ENCODE data around the gene HMGCL.

The HMGCL gene

DNA sequence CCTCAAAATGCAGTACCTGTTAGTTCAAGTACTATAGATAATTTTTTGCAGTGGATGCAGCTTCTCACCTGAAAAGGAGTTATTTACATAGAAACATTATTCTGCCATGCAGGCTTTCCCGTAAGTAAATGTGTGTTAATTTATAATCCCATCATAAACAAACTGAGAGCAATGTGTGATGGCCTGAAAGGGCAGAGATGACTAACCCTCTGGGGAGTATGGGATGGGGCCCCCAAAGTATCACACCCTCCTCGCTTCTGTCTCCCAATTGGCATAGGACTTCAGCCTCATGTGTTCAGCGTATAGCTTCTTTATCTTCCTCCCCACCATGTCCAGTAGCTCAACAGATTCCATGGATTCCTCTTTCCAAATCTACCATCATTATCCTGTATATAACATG lies 7.6 kb downstream of the HMGCL start:
- Histone ChIP-seq H3K9me3 (ENCODE audit: control insufficient read depth, insufficient read depth, low read depth, low read length) (no peaks in the 10 kb centered on the region), H3K27ac (ENCODE audit: extremely low read depth, low read depth, low read length) (no peak overlapping the region), H3K4me3 (ENCODE audit: low read depth, low read length) (no peak overlapping the region), H3K36me3 (ENCODE audit: control insufficient read depth in 2 of 2, insufficient read depth in 1 of 2, low read length in 2 of 2) (peaks cover 0 to 54% of the 10 kb centered on the region in 2 experiments; a peak in 1 of 3 replicates), H3K4me1 (ENCODE audit: control insufficient read depth, insufficient read depth, low read length) (no peaks in the 10 kb centered on the region)
- ChIA-PET CTCF (interaction anchor here (0.6 to 1.0 kb wide), 3 partner anchors 8 to 46 kb away, joined by 3 read pairs; no protein-coding TSS in a partner anchor), POLR2A (no interaction called here)
- TF ChIP-seq ZNF660 (tag by site-specific recombination; IDR thresholded peaks at IDR 0.05) (no peak), ZNF121 (tag by site-specific recombination; IDR thresholded peaks at IDR 0.05) (no peak), ZNF530 (tag by site-specific recombination; IDR thresholded peaks at IDR 0.05; ENCODE audit: low read depth) (no peak)

DNA sequence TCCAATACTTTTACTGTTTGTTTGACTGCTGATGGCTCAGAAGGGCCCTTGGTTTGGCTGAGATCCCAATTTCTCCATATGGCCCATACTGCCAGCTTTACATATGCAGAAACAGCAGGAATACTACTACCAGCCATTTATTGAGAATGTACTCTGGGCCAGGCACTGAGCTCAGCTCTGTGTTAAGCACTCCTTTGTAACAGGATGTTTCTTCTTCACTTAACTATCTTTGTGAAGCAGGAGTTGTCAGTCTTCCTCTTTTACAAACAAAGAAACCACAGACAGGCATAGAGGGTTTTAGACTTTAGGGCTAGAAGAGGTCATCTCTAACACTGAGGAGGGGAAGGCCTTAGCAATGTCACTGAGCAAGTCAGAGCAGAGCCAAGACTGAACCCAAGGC lies 8.3 kb downstream of the HMGCL start:
- TF ChIP-seq ZNF24 (tag by site-specific recombination; IDR thresholded peaks at IDR 0.05) (no peak), ZNF133 (tag by site-specific recombination; IDR thresholded peaks at IDR 0.05) (no peak), GLIS1 (tag by site-specific recombination; IDR thresholded peaks at IDR 0.05) (no peak), ZNF341 (tag by site-specific recombination; IDR thresholded peaks at IDR 0.05; ENCODE audit: low read depth) (no peak), ZNF670 (tag by site-specific recombination; IDR thresholded peaks at IDR 0.05; ENCODE audit: low read depth) (no peak), ZEB2 (tag by site-specific recombination; IDR thresholded peaks at IDR 0.05) (no peak), ZNF677 (tag by site-specific recombination; IDR thresholded peaks at IDR 0.05) (no peak), ZNF548 (tag by site-specific recombination; IDR thresholded peaks at IDR 0.05) (no peak), ZNF585B (tag by site-specific recombination; IDR thresholded peaks at IDR 0.05) (no peak), ZNF239 (tag by site-specific recombination; IDR thresholded peaks at IDR 0.05) (no peak), ZNF473 (tag by site-specific recombination; IDR thresholded peaks at IDR 0.05) (no peak), ZBTB20 (tag by site-specific recombination; IDR thresholded peaks at IDR 0.05) (no peak), KLF9 (tag by site-specific recombination; IDR thresholded peaks at IDR 0.05; ENCODE audit: low read depth) (no peak), ZNF423 (tag by site-specific recombination; IDR thresholded peaks at IDR 0.05) (no peak), GLI2 (tag by site-specific recombination; IDR thresholded peaks at IDR 0.05; ENCODE audit: borderline replicate concordance, low read depth) (no peak)
- TF ChIP-seq, protein P1, sequence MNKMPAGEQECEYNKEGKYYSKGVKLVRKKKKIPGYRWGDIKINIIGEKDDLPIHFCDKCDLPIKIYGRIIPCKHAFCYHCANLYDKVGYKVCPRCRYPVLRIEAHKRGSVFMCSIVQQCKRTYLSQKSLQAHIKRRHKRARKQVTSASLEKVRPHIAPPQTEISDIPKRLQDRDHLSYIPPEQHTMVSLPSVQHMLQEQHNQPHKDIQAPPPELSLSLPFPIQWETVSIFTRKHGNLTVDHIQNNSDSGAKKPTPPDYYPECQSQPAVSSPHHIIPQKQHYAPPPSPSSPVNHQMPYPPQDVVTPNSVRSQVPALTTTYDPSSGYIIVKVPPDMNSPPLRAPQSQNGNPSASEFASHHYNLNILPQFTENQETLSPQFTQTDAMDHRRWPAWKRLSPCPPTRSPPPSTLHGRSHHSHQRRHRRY (tag by site-specific recombination; IDR thresholded peaks at IDR 0.05): no peak
- POLR2A ChIA-PET: interaction anchor here (0.5 to 1.6 kb wide), 2 partner anchors 8 to 19 kb away, joined by 3 to 6 read pairs; partner anchors contain the start of gene HMGCL
- Histone ChIP-seq H3K36me3 (ENCODE audit: control insufficient read depth in 2 of 2, insufficient read depth in 1 of 2, low read length in 2 of 2) (peaks cover 0 to 61% of the 10 kb centered on the region in 2 experiments; a peak in 1 of 3 replicates), H3K9me3 (ENCODE audit: control insufficient read depth, insufficient read depth, low read depth, low read length) (no peaks in the 10 kb centered on the region), H3K4me1 (ENCODE audit: control insufficient read depth, insufficient read depth, low read length) (no peaks in the 10 kb centered on the region), H3K4me3 (ENCODE audit: low read depth, low read length) (no peak overlapping the region), H3K27ac (ENCODE audit: extremely low read depth, low read depth, low read length) (no peak overlapping the region)
- CTCF ChIA-PET: interaction anchor here (0.6 to 0.9 kb wide), 2 partner anchors 8 to 54 kb away, joined by 3 read pairs; no protein-coding TSS in a partner anchor

DNA sequence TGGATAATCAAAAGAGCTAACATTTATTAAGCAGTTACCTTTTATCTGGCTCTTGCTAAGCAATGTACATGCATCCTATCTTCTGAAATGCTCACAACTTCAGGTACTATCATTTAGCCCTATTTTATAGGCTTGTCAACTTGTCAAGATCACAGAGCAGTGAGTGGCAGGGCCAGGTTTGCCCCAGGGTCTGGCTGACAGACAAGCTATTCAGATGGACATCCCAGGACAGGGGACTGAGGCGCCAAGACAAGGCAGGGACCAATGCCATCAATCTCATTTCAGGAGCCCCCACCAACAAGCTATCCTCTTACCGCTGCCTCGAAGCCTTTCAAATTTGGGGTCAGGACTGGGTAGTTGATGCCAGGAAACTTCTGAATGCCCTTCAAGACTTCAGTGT lies 8.9 kb downstream of the HMGCL start:
- Histone ChIP-seq H3K27ac (ENCODE audit: extremely low read depth, low read depth, low read length) (no peak overlapping the region), H3K4me3 (ENCODE audit: low read depth, low read length) (no peak overlapping the region), H3K9me3 (ENCODE audit: control insufficient read depth, insufficient read depth, low read depth, low read length) (no peaks in the 10 kb centered on the region), H3K36me3 (ENCODE audit: control insufficient read depth in 2 of 2, insufficient read depth in 1 of 2, low read length in 2 of 2) (peaks cover 0 to 66% of the 10 kb centered on the region in 2 experiments; a peak in 1 of 3 replicates), H3K4me1 (ENCODE audit: control insufficient read depth, insufficient read depth, low read length) (no peaks in the 10 kb centered on the region)
- CTCF ChIA-PET: interaction anchor here (0.6 kb wide), 2 partner anchors 54 to 97 kb away, joined by 3 to 7 read pairs; no protein-coding TSS in a partner anchor
- TF ChIP-seq, protein P2, sequence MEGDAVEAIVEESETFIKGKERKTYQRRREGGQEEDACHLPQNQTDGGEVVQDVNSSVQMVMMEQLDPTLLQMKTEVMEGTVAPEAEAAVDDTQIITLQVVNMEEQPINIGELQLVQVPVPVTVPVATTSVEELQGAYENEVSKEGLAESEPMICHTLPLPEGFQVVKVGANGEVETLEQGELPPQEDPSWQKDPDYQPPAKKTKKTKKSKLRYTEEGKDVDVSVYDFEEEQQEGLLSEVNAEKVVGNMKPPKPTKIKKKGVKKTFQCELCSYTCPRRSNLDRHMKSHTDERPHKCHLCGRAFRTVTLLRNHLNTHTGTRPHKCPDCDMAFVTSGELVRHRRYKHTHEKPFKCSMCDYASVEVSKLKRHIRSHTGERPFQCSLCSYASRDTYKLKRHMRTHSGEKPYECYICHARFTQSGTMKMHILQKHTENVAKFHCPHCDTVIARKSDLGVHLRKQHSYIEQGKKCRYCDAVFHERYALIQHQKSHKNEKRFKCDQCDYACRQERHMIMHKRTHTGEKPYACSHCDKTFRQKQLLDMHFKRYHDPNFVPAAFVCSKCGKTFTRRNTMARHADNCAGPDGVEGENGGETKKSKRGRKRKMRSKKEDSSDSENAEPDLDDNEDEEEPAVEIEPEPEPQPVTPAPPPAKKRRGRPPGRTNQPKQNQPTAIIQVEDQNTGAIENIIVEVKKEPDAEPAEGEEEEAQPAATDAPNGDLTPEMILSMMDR (tag by site-specific recombination; IDR thresholded peaks at IDR 0.05): no peak
- TF ChIP-seq ZNF311 (tag by site-specific recombination; IDR thresholded peaks at IDR 0.05; ENCODE audit: borderline replicate concordance): no peak
- TF ChIP-seq ZNF391 (tag by site-specific recombination; IDR thresholded peaks at IDR 0.05; ENCODE audit: borderline replicate concordance, low read depth): no peak
- TF ChIP-seq, protein P3, sequence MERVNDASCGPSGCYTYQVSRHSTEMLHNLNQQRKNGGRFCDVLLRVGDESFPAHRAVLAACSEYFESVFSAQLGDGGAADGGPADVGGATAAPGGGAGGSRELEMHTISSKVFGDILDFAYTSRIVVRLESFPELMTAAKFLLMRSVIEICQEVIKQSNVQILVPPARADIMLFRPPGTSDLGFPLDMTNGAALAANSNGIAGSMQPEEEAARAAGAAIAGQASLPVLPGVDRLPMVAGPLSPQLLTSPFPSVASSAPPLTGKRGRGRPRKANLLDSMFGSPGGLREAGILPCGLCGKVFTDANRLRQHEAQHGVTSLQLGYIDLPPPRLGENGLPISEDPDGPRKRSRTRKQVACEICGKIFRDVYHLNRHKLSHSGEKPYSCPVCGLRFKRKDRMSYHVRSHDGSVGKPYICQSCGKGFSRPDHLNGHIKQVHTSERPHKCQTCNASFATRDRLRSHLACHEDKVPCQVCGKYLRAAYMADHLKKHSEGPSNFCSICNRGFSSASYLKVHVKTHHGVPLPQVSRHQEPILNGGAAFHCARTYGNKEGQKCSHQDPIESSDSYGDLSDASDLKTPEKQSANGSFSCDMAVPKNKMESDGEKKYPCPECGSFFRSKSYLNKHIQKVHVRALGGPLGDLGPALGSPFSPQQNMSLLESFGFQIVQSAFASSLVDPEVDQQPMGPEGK (tag by site-specific recombination; IDR thresholded peaks at IDR 0.05): no peak
- TF ChIP-seq ZNF350 (tag by site-specific recombination; IDR thresholded peaks at IDR 0.05): no peak
- TF ChIP-seq, protein P4, sequence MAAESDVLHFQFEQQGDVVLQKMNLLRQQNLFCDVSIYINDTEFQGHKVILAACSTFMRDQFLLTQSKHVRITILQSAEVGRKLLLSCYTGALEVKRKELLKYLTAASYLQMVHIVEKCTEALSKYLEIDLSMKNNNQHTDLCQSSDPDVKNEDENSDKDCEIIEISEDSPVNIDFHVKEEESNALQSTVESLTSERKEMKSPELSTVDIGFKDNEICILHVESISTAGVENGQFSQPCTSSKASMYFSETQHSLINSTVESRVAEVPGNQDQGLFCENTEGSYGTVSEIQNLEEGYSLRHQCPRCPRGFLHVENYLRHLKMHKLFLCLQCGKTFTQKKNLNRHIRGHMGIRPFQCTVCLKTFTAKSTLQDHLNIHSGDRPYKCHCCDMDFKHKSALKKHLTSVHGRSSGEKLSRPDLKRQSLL (tag by site-specific recombination; IDR thresholded peaks at IDR 0.05): no peak
- no peak for TF ChIP-seq GLIS1 (tag by site-specific recombination; IDR thresholded peaks at IDR 0.05)
- no peak for TF ChIP-seq ZFP37 (tag by site-specific recombination; IDR thresholded peaks at IDR 0.05)
- POLR2A ChIA-PET: interaction anchor here (0.6 to 1.6 kb wide), 2 partner anchors 9 kb away, joined by 6 read pairs; partner anchors contain the start of gene HMGCL

Measured in HEK293 (cell line).